ENCODE measurements around the gene SUPT3H. TPM values are rescaled to one million over a fixed set of nuclear protein-coding genes. Genes with fewer than 3 reads are reported as not detected.

The SUPT3H gene
- total RNA-seq, 1 donor from 2014 or later: 9.9 TPM

DNA sequence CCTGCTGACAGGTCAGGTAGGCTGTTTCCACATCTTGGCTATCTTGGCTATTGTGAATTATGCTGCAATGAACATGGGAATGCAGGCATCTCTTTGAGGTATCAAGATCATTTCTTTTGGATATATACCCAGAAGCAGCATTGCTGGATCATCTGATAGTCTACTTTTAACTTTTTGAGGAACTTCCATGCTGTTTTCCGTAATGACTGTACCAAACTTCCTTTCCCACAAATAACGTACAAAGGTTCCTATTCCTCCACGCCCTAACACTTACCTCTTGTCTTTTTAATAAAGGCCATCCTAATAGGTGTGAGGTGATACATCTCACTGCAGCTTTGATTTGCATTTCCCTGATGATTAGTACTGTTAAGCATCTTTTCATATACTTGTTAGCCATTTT lies 388.3 kb downstream of the SUPT3H start:
- no peaks in the 10 kb centered on the region for H3K36me3 ChIP-seq (ENCODE audit: control insufficient read depth in 3 of 3, insufficient read depth in 3 of 3, low read length in 3 of 3)
- no peak overlapping the region for H3K9ac ChIP-seq (ENCODE audit: low read depth in 1 of 3, low read length in 3 of 3)
- no peaks in the 10 kb centered on the region for H3K9me3 ChIP-seq (ENCODE audit: control insufficient read depth in 3 of 3, low read length in 3 of 3)

GRCh38 chr6:44985006-44985405 lies 392.7 kb downstream of the SUPT3H start:
- Histone ChIP-seq H3K4me1 (ENCODE audit: control insufficient read depth in 3 of 3, insufficient read depth in 3 of 3, low read length in 3 of 3) (no peaks in the 10 kb centered on the region), H3K27me3 (ENCODE audit: control insufficient read depth in 3 of 3, insufficient read depth in 3 of 3, low read length in 3 of 3) (no peaks in the 10 kb centered on the region), H3K36me3 (ENCODE audit: control insufficient read depth in 3 of 3, insufficient read depth in 3 of 3, low read length in 3 of 3) (no peaks in the 10 kb centered on the region), H3K27ac (ENCODE audit: low read depth, low read length) (no peak overlapping the region), H3K9ac (ENCODE audit: low read depth in 1 of 3, low read length in 3 of 3) (no peak overlapping the region), H3K9me3 (ENCODE audit: control insufficient read depth in 3 of 3, low read length in 3 of 3) (no peaks in the 10 kb centered on the region), H3K4me3 (ENCODE audit: low read length in 3 of 3) (no peak overlapping the region)

More for the DNA sequence above, 388.3 kb downstream of the SUPT3H start:
- Histone ChIP-seq H3K4me3 (ENCODE audit: low read length in 3 of 3) (no peak overlapping the region), H3K27me3 (ENCODE audit: control insufficient read depth in 3 of 3, insufficient read depth in 3 of 3, low read length in 3 of 3) (no peaks in the 10 kb centered on the region), H3K4me1 (ENCODE audit: control insufficient read depth in 3 of 3, insufficient read depth in 3 of 3, low read length in 3 of 3) (no peaks in the 10 kb centered on the region), H3K27ac (ENCODE audit: low read depth, low read length) (no peak overlapping the region)

DNA sequence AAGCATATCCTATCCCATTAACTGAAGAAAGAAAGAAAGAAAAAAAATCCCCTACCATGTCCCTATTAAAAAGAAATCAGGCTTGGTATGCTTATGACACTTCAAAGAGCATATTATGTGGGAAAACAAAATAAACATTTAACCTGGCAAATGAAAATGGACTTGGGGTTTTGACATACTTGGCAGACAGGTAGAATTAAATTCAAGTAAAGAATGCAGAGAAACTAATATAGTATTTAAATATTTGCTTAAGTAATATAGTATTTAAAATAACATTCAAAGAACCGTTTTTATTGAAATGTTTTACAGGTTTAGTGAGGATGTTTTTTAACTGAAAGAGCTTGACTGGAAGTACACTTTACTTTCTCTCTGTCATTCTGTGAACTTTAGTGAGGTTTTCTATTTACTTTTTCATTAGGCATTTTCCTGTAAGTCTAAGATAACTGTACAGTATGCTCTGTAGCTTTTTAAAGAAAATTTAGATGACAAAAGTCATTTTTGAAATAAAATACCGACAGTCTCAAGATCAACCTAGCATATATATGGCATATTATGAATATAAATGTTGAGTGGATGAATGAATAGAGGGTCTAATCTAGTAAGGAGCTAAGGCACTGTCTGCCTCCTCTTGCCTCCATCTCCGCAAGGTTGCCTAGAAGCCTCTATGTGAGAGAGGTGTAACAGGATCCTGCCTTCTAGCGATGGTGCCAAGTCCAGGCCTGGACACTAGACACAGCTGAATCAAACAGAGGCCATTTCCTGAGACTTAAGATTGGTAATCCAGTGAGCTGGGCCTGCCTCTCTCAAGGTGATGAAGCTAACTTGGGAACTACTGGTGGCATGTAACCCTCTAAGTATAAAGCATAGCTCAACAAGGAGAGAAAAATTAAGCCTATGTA lies 394.0 kb downstream of the SUPT3H start:
- no peaks in the 10 kb centered on the region for H3K4me1 ChIP-seq (ENCODE audit: control insufficient read depth in 3 of 3, insufficient read depth in 3 of 3, low read length in 3 of 3)
- no peak overlapping the region for H3K9ac ChIP-seq (ENCODE audit: low read depth in 1 of 3, low read length in 3 of 3)
- no peaks in the 10 kb centered on the region for H3K36me3 ChIP-seq (ENCODE audit: control insufficient read depth in 3 of 3, insufficient read depth in 3 of 3, low read length in 3 of 3)
- H3K27ac ChIP-seq (ENCODE audit: low read depth, low read length): no peak overlapping the region
- no peaks in the 10 kb centered on the region for H3K9me3 ChIP-seq (ENCODE audit: control insufficient read depth in 3 of 3, low read length in 3 of 3)
- H3K4me3 ChIP-seq (ENCODE audit: low read length in 3 of 3): no peak overlapping the region
- no peaks in the 10 kb centered on the region for H3K27me3 ChIP-seq (ENCODE audit: control insufficient read depth in 3 of 3, insufficient read depth in 3 of 3, low read length in 3 of 3)

DNA sequence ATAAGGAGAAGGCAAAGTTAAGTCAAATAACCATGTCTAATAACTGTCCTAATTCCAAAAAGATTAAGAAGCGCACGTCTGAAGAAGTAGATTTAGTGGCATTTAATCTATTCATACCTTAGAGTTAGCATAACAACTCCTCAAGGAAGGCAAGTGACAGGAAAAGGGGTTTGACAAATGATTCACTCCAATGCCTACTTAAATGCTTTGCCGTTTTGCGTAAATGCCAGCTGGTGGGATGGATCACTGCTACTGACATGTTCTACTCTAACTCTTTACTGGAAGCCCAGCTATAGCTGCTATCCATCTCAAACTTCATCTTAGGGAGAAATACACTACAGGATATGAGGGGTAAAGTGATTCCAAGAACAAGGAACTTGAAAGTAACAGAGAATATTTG lies 396.9 kb downstream of the SUPT3H start:
- Histone ChIP-seq H3K4me1 (ENCODE audit: control insufficient read depth in 3 of 3, insufficient read depth in 3 of 3, low read length in 3 of 3) (no peaks in the 10 kb centered on the region), H3K27me3 (ENCODE audit: control insufficient read depth in 3 of 3, insufficient read depth in 3 of 3, low read length in 3 of 3) (no peaks in the 10 kb centered on the region), H3K4me3 (ENCODE audit: low read length in 3 of 3) (no peak overlapping the region), H3K36me3 (ENCODE audit: control insufficient read depth in 3 of 3, insufficient read depth in 3 of 3, low read length in 3 of 3) (no peaks in the 10 kb centered on the region), H3K27ac (ENCODE audit: low read depth, low read length) (no peak overlapping the region), H3K9me3 (ENCODE audit: control insufficient read depth in 3 of 3, low read length in 3 of 3) (no peaks in the 10 kb centered on the region), H3K9ac (ENCODE audit: low read depth in 1 of 3, low read length in 3 of 3) (no peak overlapping the region)

- Histone ChIP-seq H3K9ac (ENCODE audit: low read depth in 1 of 3, low read length in 3 of 3) (no peak overlapping the region), H3K4me3 (ENCODE audit: low read length in 3 of 3) (no peak overlapping the region), H3K4me1 (ENCODE audit: control insufficient read depth in 3 of 3, insufficient read depth in 3 of 3, low read length in 3 of 3) (no peaks in the 10 kb centered on the region), H3K9me3 (ENCODE audit: control insufficient read depth in 3 of 3, low read length in 3 of 3) (no peaks in the 10 kb centered on the region), H3K27me3 (ENCODE audit: control insufficient read depth in 3 of 3, insufficient read depth in 3 of 3, low read length in 3 of 3) (no peaks in the 10 kb centered on the region), H3K27ac (ENCODE audit: low read depth, low read length) (no peak overlapping the region), H3K36me3 (ENCODE audit: control insufficient read depth in 3 of 3, insufficient read depth in 3 of 3, low read length in 3 of 3) (no peaks in the 10 kb centered on the region)
These were observed 400.8 kb downstream of the SUPT3H start for GRCh38 chr6:44976677-44977641.

GRCh38 chr6:44974511-44974910 lies 403.2 kb downstream of the SUPT3H start:
- Histone ChIP-seq H3K27ac (ENCODE audit: low read depth, low read length) (no peak overlapping the region), H3K36me3 (ENCODE audit: control insufficient read depth in 3 of 3, insufficient read depth in 3 of 3, low read length in 3 of 3) (no peaks in the 10 kb centered on the region), H3K27me3 (ENCODE audit: control insufficient read depth in 3 of 3, insufficient read depth in 3 of 3, low read length in 3 of 3) (no peaks in the 10 kb centered on the region), H3K9me3 (ENCODE audit: control insufficient read depth in 3 of 3, low read length in 3 of 3) (no peaks in the 10 kb centered on the region), H3K4me1 (ENCODE audit: control insufficient read depth in 3 of 3, insufficient read depth in 3 of 3, low read length in 3 of 3) (no peaks in the 10 kb centered on the region), H3K4me3 (ENCODE audit: low read length in 3 of 3) (no peak overlapping the region), H3K9ac (ENCODE audit: low read depth in 1 of 3, low read length in 3 of 3) (no peak overlapping the region)

DNA sequence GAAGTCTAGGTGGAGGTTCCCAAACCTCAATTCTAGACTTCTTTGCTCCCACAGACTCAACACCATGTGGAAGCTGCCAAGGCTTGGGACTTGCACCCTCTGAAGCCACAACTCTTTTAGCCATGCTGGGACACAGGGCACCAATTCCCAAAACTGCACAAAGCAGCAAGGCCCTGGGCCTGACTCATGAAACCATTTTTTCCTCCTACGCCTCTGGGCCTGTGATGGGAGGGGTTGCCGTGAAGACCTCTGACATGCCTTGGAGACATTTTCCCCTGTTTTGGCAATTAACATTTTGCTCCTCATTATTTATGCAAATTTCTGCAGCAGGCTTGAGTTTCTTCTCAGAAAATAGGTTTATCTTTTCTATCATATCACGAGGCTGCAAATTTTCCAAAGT lies 405.0 kb downstream of the SUPT3H start:
- no peak overlapping the region for H3K27ac ChIP-seq (ENCODE audit: low read depth, low read length)
- H3K4me1 ChIP-seq (ENCODE audit: control insufficient read depth in 3 of 3, insufficient read depth in 3 of 3, low read length in 3 of 3): no peaks in the 10 kb centered on the region
- no peaks in the 10 kb centered on the region for H3K36me3 ChIP-seq (ENCODE audit: control insufficient read depth in 3 of 3, insufficient read depth in 3 of 3, low read length in 3 of 3)
- H3K4me3 ChIP-seq (ENCODE audit: low read length in 3 of 3): no peak overlapping the region
- no peak overlapping the region for H3K9ac ChIP-seq (ENCODE audit: low read depth in 1 of 3, low read length in 3 of 3)
- H3K27me3 ChIP-seq (ENCODE audit: control insufficient read depth in 3 of 3, insufficient read depth in 3 of 3, low read length in 3 of 3): no peaks in the 10 kb centered on the region
- H3K9me3 ChIP-seq (ENCODE audit: control insufficient read depth in 3 of 3, low read length in 3 of 3): no peaks in the 10 kb centered on the region

DNA sequence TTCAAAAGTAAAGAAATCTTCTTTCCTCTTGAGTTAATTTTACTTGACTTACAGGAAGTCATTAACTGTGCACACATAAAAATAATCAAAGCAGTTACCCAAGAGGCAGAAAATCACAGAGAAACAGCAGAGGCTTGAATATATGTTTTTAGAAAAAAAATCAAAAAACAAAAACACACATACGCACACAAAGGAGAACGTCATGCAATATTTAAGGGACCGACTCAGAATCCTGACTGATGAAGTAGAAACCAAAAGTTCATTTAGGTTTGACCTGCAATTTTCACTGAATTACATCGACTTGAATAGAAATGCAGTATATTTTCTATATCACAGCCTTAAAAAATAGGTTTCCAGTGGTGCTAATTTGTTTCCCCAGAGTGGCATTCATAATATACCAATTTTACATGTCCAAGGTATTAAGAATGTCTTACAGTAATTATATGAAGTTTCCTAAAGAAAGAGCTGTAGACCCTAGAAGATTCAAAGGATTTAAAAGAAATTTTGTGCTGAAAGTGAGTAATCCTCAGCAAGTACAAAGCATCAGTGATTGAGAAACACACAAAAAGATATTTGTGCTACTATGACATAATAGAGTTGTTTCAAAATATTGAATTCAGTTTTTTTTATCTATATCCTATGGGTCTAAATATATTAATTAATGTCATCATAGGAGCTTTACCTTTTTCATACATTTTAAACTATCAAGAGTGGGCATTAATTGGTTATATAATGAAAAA lies 408.1 kb downstream of the SUPT3H start:
- no peaks in the 10 kb centered on the region for H3K4me1 ChIP-seq (ENCODE audit: control insufficient read depth in 3 of 3, insufficient read depth in 3 of 3, low read length in 3 of 3)
- H3K9ac ChIP-seq (ENCODE audit: low read depth in 1 of 3, low read length in 3 of 3): no peak overlapping the region
- no peaks in the 10 kb centered on the region for H3K9me3 ChIP-seq (ENCODE audit: control insufficient read depth in 3 of 3, low read length in 3 of 3)
- no peak overlapping the region for H3K27ac ChIP-seq (ENCODE audit: low read depth, low read length)
- no peaks in the 10 kb centered on the region for H3K27me3 ChIP-seq (ENCODE audit: control insufficient read depth in 3 of 3, insufficient read depth in 3 of 3, low read length in 3 of 3)
- H3K36me3 ChIP-seq (ENCODE audit: control insufficient read depth in 3 of 3, insufficient read depth in 3 of 3, low read length in 3 of 3): no peaks in the 10 kb centered on the region
- no peak overlapping the region for H3K4me3 ChIP-seq (ENCODE audit: low read length in 3 of 3)

GRCh38 chr6:44967481-44967880 lies 410.3 kb downstream of the SUPT3H start:
- no peaks in the 10 kb centered on the region for H3K36me3 ChIP-seq (ENCODE audit: control insufficient read depth in 3 of 3, insufficient read depth in 3 of 3, low read length in 3 of 3)
- H3K27me3 ChIP-seq (ENCODE audit: control insufficient read depth in 3 of 3, insufficient read depth in 3 of 3, low read length in 3 of 3): no peaks in the 10 kb centered on the region
- no peak overlapping the region for H3K27ac ChIP-seq (ENCODE audit: low read depth, low read length)
- H3K4me1 ChIP-seq (ENCODE audit: control insufficient read depth in 3 of 3, insufficient read depth in 3 of 3, low read length in 3 of 3): no peaks in the 10 kb centered on the region
- no peak overlapping the region for H3K9ac ChIP-seq (ENCODE audit: low read depth in 1 of 3, low read length in 3 of 3)
- no peak overlapping the region for H3K4me3 ChIP-seq (ENCODE audit: low read length in 3 of 3)
- no peaks in the 10 kb centered on the region for H3K9me3 ChIP-seq (ENCODE audit: control insufficient read depth in 3 of 3, low read length in 3 of 3)

All from skeletal muscle tissue (tissue), 4 donors.